SK-N-SH treated with all-trans-retinoic acid at 6 μM for 48 hours (cell line): ENCODE results near the gene VEGFC.
A peak's percentile ranks its signal among the peaks of the same experiment; 100 is the strongest.

Experiments used
- ATAC-seq: fragments of 200-7000 bp; cut with Tn5 transposase; 3 replicates; pipeline ENCODE4 v1.9.1; 2020; ENCODE audit warnings: mild to moderate bottlenecking, moderate library complexity
- ARNTL ChIP-seq: fragments of 450-650 bp; formaldehyde crosslinking; IDR thresholded peaks from 2 replicates; pipeline ENCODE4 v1.5.0; 2020; ENCODE audit warnings: low read depth, mild to moderate bottlenecking, moderate library complexity, borderline replicate concordance
- CSDC2 ChIP-seq: fragments of 250-450 bp; sonication (Bioruptor Pico); IDR thresholded peaks from 2 replicates; pipeline ENCODE4 v1.5.0; 2020; ENCODE audit warnings: mild to moderate bottlenecking, moderate library complexity
- ESRRG ChIP-seq: fragments of 250-450 bp; sonication (Bioruptor Pico); IDR thresholded peaks from 2 replicates; pipeline ENCODE4 v1.6.1; 2021; ENCODE audit warnings: mild to moderate bottlenecking
- GLIS3 ChIP-seq: fragments of 250-450 bp; sonication (Bioruptor Pico); IDR thresholded peaks from 2 replicates; pipeline ENCODE4 v1.5.0; 2020; ENCODE audit warnings: mild to moderate bottlenecking, moderate library complexity
- OSR1 ChIP-seq: fragments of 250-450 bp; sonication (Bioruptor Pico); IDR thresholded peaks from 2 replicates; pipeline ENCODE4 v1.8.0; 2022; ENCODE audit warnings: moderate library complexity, mild to moderate bottlenecking, inconsistent platforms
- PPARA ChIP-seq: fragments of 250-450 bp; sonication (Bioruptor Pico); IDR thresholded peaks from 2 replicates; pipeline ENCODE4 v1.5.0; 2020; ENCODE audit warnings: mild to moderate bottlenecking, borderline replicate concordance
- RARB ChIP-seq: fragments of 250-450 bp; sonication (Bioruptor Pico); IDR thresholded peaks from 2 replicates; pipeline ENCODE4 v1.8.0; 2021; ENCODE audit warnings: mild to moderate bottlenecking, moderate library complexity
- SNAI2 ChIP-seq: fragments of 250-450 bp; sonication (Bioruptor Pico); IDR thresholded peaks from 2 replicates; pipeline ENCODE4 v1.5.0; 2020; ENCODE audit warnings: mild to moderate bottlenecking, moderate library complexity
- TCF4 ChIP-seq: fragments of 250-450 bp; sonication (Bioruptor Pico); IDR thresholded peaks from 2 replicates; pipeline ENCODE4 v1.8.0; 2021; ENCODE audit warnings: mild to moderate bottlenecking, moderate library complexity, borderline replicate concordance
- TOX ChIP-seq: fragments of 250-450 bp; sonication (Bioruptor Pico); IDR thresholded peaks from 2 replicates; pipeline ENCODE4 v1.8.0; 2021; ENCODE audit warnings: mild to moderate bottlenecking, moderate library complexity, borderline replicate concordance
- ZC3H10 ChIP-seq: fragments of 250-450 bp; sonication (Bioruptor Pico); IDR thresholded peaks from 2 replicates; pipeline ENCODE4 v1.5.1; 2021; ENCODE audit warnings: mild to moderate bottlenecking, moderate library complexity
- ZFP3 ChIP-seq: fragments of 250-450 bp; sonication (Bioruptor Pico); IDR thresholded peaks from 2 replicates; pipeline ENCODE4 v1.5.0; 2020; ENCODE audit warnings: mild to moderate bottlenecking, moderate library complexity
- ZFP30 ChIP-seq: fragments of 450-650 bp; formaldehyde crosslinking; IDR thresholded peaks from 2 replicates; pipeline ENCODE4 v1.5.0; 2022; ENCODE audit warnings: mild to moderate bottlenecking, moderate library complexity
- ZNF565 ChIP-seq: fragments of 450-650 bp; formaldehyde crosslinking; conservative IDR thresholded peaks from 2 replicates; pipeline ENCODE4 v1.5.0; 2020; ENCODE audit warnings: low read depth, mild to moderate bottlenecking, moderate library complexity
- ZNF70 ChIP-seq: fragments of 450-650 bp; formaldehyde crosslinking; IDR thresholded peaks from 2 replicates; pipeline ENCODE4 v1.5.0; 2020; ENCODE audit warnings: mild to moderate bottlenecking, moderate library complexity
- ZNF8 ChIP-seq: fragments of 450-650 bp; formaldehyde crosslinking; IDR thresholded peaks from 2 replicates; pipeline ENCODE4 v1.5.0; 2020; ENCODE audit warnings: mild to moderate bottlenecking, moderate library complexity
- TF ChIP-seq, protein P1 (sequence below): fragments of 250-450 bp; sonication (Bioruptor Pico); IDR thresholded peaks from 2 replicates; pipeline ENCODE4 v1.8.0; 2021; ENCODE audit warnings: low read depth, mild to moderate bottlenecking, moderate library complexity, borderline replicate concordance
- TF ChIP-seq, protein P2 (sequence below): fragments of 250-450 bp; sonication (Bioruptor Pico); IDR thresholded peaks from 2 replicates; pipeline ENCODE4 v1.5.1; 2021; ENCODE audit warnings: mild to moderate bottlenecking, moderate library complexity
- TF ChIP-seq, protein P3 (sequence below): fragments of 250-450 bp; sonication (Bioruptor Pico); IDR thresholded peaks from 2 replicates; pipeline ENCODE4 v1.5.1; 2020; ENCODE audit warnings: low read depth, mild to moderate bottlenecking, moderate library complexity
- TF ChIP-seq, protein P4 (sequence below): fragments of 250-450 bp; sonication (Bioruptor Pico); IDR thresholded peaks from 2 replicates; pipeline ENCODE4 v1.5.0; 2020; ENCODE audit warnings: mild to moderate bottlenecking, moderate library complexity
- TF ChIP-seq, protein P5 (sequence below): fragments of 250-450 bp; sonication (Bioruptor Pico); IDR thresholded peaks from 2 replicates; pipeline ENCODE4 v1.8.0; 2020; ENCODE audit warnings: mild to moderate bottlenecking, moderate library complexity, borderline replicate concordance

VEGFC gene

DNA sequence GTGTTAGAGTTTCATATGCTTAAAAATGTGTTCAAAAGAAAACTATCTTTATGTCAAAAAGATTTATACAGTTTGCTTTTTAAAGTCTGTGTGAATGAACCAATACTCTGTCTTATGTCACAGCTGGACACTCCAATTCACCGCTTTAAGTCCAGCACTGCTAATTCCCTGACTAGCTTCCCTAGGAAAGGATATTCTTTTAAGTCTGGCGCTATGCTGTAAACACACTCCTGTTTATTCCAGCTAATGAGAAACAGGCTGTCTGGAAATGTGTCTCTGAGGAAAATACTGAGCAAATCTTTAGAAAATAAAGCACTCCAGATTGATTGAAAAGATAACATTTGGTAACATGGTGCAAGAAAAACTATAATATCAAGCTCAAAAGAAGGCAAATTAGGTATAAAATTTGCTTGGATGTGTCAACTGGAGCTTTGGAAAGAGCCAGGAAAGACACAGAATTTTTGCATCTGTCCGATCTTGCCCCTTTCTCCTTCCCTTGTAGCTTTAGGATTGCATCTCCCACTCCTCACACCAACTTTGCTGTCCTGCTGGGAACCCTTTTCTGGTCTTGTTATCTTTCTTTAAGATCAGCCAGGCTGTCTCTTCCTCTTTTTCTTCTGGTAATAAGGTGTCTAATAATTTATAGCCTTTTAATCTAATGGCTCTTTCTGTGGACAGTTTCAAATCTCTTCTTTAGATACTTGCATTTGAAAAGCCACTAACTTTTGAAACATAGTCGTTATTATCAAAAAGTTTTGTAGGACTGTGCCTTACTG is 40.9 kb upstream of the VEGFC start (continued):
- TF ChIP-seq, protein P1, sequence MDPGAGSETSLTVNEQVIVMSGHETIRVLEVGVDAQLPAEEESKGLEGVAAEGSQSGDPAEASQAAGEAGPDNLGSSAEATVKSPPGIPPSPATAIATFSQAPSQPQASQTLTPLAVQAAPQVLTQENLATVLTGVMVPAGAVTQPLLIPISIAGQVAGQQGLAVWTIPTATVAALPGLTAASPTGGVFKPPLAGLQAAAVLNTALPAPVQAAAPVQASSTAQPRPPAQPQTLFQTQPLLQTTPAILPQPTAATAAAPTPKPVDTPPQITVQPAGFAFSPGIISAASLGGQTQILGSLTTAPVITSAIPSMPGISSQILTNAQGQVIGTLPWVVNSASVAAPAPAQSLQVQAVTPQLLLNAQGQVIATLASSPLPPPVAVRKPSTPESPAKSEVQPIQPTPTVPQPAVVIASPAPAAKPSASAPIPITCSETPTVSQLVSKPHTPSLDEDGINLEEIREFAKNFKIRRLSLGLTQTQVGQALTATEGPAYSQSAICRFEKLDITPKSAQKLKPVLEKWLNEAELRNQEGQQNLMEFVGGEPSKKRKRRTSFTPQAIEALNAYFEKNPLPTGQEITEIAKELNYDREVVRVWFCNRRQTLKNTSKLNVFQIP (CRISPR knock-in tag) = no peak
- no peak for TF ChIP-seq ZNF8 (CRISPR knock-in tag)
- TF ChIP-seq, all 23 proteins: peak for 0

DNA sequence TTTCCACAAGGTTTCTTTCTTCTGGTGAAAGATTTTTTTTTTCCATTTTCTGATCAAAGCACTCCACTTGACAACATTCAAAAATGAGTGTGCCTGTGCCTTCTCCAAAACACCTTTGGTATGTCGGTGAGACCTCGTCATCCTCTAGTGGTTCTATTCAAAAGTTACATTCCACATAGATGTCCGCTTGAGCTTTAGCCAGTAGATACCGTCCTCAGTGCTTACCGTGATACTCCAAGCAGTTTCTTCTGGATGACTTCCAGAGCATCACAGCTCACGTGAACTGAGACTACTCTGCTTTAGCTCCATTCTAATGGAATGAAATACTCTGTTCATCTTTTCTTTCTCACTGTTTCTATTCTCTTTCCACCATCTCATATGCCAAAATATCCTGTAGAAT is 38.2 kb upstream of the VEGFC start:
- TF ChIP-seq, protein P2, sequence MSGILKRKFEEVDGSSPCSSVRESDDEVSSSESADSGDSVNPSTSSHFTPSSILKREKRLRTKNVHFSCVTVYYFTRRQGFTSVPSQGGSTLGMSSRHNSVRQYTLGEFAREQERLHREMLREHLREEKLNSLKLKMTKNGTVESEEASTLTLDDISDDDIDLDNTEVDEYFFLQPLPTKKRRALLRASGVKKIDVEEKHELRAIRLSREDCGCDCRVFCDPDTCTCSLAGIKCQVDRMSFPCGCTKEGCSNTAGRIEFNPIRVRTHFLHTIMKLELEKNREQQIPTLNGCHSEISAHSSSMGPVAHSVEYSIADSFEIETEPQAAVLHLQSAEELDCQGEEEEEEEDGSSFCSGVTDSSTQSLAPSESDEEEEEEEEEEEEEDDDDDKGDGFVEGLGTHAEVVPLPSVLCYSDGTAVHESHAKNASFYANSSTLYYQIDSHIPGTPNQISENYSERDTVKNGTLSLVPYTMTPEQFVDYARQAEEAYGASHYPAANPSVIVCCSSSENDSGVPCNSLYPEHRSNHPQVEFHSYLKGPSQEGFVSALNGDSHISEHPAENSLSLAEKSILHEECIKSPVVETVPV (CRISPR knock-in tag) = no peak
- TF ChIP-seq ZNF70 (CRISPR knock-in tag) = no peak
- no peak for TF ChIP-seq PPARA (CRISPR knock-in tag)
- TF ChIP-seq GLIS3 (CRISPR knock-in tag) = no peak
- TF ChIP-seq SNAI2 (CRISPR knock-in tag) = no peak
- TF ChIP-seq, protein P3, sequence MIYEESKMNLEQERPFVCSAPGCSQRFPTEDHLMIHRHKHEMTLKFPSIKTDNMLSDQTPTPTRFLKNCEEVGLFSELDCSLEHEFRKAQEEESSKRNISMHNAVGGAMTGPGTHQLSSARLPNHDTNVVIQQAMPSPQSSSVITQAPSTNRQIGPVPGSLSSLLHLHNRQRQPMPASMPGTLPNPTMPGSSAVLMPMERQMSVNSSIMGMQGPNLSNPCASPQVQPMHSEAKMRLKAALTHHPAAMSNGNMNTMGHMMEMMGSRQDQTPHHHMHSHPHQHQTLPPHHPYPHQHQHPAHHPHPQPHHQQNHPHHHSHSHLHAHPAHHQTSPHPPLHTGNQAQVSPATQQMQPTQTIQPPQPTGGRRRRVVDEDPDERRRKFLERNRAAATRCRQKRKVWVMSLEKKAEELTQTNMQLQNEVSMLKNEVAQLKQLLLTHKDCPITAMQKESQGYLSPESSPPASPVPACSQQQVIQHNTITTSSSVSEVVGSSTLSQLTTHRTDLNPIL (CRISPR knock-in tag) = no peak
- TF ChIP-seq ZFP3 (CRISPR knock-in tag) = no peak
- no peak for TF ChIP-seq ZC3H10 (CRISPR knock-in tag)
- no peak for TF ChIP-seq ESRRG
- TF ChIP-seq ZNF565 (CRISPR knock-in tag) = no peak
- no peak for TF ChIP-seq CSDC2 (CRISPR knock-in tag)
- no peak for TF ChIP-seq ZFP30 (CRISPR knock-in tag)
- TF ChIP-seq, all 23 proteins: peak for 0
- peak; percentile 84 for ATAC-seq

DNA sequence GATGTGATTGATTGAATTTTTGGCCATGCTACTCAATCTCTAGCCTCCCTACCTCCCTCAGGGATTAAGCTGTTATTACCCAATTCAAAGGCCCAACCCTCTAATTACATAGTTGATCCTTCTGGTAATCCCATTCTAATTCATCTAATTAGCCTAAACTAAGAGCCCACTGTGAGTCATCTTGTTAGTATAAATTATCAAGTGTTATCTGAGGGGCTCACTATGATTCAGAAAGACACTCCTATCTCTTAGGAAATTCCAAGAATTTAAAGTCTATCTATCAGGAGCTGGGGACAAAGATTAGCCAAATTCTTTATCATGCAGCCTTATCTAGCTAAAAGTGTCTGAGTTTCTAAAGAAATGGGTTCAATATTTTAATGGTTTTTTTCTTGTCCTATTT is 32.9 kb upstream of the VEGFC start:
- no peak for ATAC-seq
- TF ChIP-seq, protein P4, sequence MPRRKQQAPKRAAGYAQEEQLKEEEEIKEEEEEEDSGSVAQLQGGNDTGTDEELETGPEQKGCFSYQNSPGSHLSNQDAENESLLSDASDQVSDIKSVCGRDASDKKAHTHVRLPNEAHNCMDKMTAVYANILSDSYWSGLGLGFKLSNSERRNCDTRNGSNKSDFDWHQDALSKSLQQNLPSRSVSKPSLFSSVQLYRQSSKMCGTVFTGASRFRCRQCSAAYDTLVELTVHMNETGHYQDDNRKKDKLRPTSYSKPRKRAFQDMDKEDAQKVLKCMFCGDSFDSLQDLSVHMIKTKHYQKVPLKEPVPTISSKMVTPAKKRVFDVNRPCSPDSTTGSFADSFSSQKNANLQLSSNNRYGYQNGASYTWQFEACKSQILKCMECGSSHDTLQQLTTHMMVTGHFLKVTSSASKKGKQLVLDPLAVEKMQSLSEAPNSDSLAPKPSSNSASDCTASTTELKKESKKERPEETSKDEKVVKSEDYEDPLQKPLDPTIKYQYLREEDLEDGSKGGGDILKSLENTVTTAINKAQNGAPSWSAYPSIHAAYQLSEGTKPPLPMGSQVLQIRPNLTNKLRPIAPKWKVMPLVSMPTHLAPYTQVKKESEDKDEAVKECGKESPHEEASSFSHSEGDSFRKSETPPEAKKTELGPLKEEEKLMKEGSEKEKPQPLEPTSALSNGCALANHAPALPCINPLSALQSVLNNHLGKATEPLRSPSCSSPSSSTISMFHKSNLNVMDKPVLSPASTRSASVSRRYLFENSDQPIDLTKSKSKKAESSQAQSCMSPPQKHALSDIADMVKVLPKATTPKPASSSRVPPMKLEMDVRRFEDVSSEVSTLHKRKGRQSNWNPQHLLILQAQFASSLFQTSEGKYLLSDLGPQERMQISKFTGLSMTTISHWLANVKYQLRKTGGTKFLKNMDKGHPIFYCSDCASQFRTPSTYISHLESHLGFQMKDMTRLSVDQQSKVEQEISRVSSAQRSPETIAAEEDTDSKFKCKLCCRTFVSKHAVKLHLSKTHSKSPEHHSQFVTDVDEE (CRISPR knock-in tag) = no peak
- no peak for TF ChIP-seq ARNTL (CRISPR knock-in tag)
- TF ChIP-seq OSR1 (CRISPR knock-in tag) = no peak

DNA sequence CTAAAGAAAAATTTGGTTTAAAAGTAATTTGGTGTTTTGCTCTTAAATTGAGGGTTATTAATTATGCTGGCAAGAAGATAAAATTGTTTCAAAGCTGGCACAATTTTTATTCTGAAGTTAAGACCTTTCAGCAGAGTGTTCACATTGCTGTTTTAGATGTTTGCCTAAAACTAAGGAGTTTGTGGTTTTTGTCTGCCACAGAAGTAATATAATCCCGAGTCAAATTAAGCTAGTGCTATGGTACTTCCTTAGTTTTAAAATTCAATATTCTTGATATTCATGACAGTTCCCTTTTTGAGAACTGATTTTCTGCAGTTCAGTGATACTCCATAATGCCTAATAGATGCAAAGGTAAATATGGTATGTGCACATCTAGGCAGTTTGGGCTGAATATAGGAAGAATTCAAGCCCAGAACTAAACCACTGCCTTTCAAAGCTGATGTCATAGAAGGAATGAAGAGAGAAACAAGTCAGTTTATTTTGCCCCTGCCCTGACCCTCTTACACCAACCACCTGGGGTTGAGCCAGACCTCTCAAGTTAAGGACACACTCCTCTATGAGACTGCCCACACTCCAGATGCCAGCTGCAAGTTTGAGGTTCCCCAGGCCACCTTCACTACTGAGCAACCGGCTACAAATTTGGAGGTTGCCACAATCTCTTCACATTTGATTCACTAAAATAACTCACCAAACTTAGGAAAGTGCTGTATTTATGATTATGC is 32.1 kb upstream of the VEGFC start:
- peak; percentile 74 for ATAC-seq
- no peak for TF ChIP-seq ZNF8 (CRISPR knock-in tag)
- TF ChIP-seq, protein P1 (CRISPR knock-in tag) = no peak
- no peak for TF ChIP-seq ARNTL (CRISPR knock-in tag)
- no peak for TF ChIP-seq GLIS3 (CRISPR knock-in tag)
- TF ChIP-seq SNAI2 (CRISPR knock-in tag) = no peak
- TF ChIP-seq TCF4 (CRISPR knock-in tag) = no peak
- TF ChIP-seq, protein P5, sequence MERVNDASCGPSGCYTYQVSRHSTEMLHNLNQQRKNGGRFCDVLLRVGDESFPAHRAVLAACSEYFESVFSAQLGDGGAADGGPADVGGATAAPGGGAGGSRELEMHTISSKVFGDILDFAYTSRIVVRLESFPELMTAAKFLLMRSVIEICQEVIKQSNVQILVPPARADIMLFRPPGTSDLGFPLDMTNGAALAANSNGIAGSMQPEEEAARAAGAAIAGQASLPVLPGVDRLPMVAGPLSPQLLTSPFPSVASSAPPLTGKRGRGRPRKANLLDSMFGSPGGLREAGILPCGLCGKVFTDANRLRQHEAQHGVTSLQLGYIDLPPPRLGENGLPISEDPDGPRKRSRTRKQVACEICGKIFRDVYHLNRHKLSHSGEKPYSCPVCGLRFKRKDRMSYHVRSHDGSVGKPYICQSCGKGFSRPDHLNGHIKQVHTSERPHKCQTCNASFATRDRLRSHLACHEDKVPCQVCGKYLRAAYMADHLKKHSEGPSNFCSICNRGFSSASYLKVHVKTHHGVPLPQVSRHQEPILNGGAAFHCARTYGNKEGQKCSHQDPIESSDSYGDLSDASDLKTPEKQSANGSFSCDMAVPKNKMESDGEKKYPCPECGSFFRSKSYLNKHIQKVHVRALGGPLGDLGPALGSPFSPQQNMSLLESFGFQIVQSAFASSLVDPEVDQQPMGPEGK = no peak
- no peak for TF ChIP-seq RARB
- TF ChIP-seq, protein P4 (CRISPR knock-in tag) = no peak
- TF ChIP-seq ESRRG = no peak
- no peak for TF ChIP-seq TOX (CRISPR knock-in tag)
